EH (cell line): ENCODE measurements around the gene LCN1.
"Not testable (repeated sequence)": the region's sequence is repeated elsewhere in the genome, so short reads cannot be mapped to it uniquely, and the experiment has no call there.

ENCODE experiments used
- DNase-seq: peaks from one replicate; pipeline ENCODE4 v3.0.0-alpha.2; 2015; ENCODE audit warnings: low read depth

The LCN1 gene

GRCh38 chr9:135505406-135506187, 15.6 kb upstream of the LCN1 start:
- no peak for DNase-seq

DNA sequence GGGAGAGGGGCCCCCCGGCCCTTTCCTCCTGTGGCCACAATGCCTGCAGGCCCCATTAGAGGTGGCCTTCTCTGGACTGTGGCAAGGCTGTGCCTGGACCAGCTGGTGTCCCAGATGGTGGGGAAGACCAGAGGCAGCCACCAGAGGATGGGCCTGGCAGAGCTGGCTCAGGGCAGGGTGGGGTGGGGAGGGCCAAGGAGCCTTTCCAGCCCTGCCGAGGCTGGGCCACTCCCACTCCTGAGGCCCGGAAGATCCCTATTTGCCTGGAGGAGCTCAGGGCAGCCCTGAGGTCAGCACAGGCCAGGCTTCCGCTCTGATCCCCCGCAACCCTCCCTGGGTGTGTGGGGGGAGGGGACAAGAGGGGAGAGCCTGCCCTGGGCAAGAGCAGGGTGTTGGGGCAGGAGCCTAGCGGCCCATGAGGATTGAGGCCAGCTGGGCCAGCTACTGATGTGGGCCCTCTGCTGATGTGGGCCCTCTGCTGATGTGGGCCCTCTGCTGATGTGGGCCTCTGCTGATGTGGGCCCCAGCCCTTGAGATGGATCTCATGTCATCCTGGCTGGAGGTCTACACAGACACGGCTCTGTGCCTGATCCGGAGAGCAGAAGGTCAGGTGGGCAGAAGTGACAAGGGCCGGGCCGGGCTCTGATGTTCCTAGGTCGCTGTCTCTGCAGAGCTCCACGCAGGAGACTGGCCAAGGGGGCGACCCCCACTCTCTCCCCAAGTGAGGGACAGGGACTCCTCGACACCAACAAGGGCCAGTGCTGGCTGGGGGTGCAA, 14.7 kb upstream of the LCN1 start:
- peak; percentile 14 for DNase-seq

DNA sequence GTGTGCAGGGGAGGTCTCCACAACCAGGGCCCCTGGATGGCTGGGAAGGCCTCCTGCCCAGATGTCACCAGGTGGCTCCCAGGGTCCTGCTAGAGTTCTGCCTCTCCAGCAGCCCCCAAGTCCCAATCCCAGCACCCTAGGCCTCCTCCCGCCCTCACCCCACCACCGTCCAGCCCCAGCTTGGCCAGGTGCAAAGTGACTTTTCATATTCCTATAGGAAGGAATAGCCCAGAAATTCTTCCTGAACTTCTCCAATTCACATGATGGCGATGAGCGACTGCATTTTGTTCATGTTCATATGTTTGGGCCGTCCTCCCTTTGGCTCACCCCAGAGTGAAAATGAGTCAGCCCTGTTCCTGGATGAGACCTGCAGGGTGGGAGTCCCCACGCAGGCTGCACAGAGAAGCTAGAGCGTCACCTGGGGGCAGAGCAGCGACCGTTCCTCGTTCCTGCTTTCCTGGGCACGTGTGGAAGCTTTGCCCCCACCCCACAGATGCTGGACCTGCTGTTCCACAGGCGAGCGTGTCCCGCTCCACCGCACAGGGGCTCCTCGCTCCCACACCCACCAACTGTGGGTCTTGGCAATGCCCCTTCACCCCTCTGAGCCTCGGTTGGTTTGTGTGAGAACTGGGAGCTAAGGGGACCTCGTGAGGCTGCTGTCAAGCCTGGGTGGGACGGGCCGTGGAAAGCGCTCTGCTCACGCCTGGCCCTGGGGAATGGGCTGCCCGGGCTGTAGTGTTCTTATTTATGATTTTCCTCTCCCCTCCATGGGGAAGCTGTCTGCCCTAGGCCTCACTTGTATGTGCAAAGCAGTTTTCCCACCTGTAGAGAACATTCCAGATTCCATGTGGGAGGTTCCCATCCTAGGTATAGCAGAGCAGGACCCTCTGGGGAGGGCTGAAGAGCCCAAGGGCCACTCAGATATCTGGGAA, 13.9 kb upstream of the LCN1 start:
- DNase-seq = no peak

DNA sequence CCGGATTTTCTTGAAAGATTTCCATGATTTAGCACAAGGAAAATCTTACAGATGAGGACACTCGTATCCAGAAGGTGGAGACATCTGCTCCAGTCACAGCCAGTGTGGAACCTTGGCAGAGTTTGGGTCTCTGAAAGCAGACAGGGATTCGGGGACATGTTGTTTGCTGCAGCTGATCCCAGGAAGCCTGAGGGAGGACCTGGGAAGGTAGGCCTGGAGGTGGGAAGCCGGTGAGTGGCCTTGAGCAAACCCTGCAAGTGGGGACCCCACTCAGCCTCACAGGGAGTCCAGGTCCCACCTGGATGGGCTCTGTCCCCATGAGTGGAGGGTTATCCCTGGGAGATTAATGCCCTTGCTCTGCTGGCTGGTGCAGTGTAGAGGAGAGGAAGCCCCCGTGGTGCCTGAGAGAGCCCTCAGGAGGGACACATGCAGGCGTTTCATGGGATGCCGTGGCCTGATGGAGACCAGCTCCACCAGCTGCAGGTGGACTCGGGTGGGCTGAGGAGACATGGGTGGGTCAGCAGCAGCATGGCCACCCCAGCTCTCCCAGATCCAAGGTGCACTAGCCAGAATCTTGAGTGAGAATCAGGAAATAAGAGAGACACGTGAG, 12.9 kb upstream of the LCN1 start:
- DNase-seq = no peak

DNA sequence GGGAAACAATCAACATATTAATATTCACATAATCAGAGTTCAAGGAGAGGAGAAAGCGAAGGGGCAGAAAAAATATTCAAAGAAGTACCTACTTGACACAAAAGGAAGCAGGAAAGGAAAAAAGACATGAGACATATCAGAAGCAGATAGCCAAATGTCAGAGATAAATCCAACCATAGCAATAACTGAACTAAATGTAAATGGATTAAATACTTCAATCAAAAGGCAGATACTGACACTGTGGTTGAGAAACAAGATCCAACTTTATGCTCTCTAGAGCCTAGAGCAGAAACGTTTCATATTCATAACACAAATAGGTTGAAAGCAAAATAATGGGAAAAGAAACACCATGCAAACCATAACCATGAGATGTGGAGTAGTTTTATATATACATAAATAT, 11.8 kb upstream of the LCN1 start:
- no peak for DNase-seq

- no peak for DNase-seq
These were observed 9.0 kb upstream of the LCN1 start for GRCh38 chr9:135512241-135512603.

DNA sequence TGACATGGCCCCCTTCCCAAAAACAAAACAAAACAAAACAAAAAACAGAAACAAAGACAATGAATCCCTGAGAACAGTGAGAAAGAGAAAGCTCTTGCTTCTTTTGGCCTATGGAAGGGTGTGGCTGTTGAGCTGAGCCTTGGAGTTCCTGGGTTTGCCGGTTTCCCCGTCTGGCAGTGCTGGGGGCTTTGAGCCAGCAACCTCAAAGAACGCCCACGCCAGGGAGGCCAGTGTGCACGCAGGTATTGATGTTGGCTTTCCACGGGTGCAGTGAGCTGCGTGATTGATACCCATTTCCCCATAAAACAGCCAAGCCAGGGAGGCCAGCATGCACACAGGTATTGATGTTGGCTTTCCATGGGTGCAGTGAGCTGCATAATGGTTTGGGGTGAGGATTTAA, 8.3 kb upstream of the LCN1 start:
- DNase-seq = no peak

GRCh38 chr9:135513351-135513846, 7.8 kb upstream of the LCN1 start:
- no peak for DNase-seq

- not testable (repeated sequence) for DNase-seq
These were observed 7.3 kb upstream of the LCN1 start for GRCh38 chr9:135513906-135514305.

DNA sequence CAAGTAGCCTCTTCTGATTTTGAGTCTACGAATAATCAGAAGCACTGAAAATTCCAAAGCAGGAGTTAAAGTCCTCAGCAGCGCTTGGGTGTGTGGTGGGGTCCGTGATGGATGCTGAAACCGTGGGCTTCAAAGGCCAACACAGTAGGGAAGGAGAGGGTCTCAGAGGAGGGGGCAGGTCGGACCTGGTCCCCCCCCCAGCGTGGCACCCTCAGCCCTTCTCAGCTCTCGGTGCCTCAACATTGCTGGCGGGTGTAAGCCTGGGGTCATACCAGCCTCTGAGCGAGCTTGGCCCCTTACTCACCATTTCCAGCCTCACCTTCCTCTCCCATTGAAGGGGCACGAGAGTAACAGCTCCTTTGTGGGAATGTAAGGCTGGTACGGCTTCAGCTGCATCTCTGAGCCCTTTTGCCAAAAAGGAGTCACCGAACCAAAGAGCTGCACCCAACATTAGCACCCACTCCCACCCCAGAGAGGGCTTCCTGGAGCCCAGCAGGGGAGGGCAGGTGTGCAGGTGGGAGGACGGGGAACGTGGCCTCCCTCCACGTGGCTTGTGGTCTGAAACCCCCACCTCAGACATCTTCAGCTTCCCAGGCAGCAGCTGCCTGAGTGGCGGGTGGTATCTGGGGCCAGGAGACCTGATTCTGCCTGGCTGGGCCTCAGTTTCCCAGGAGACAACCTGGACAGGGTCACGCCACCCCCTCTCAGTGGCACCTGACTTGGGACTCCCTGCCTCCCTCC, 6.7 kb upstream of the LCN1 start:
- DNase-seq = no peak

DNA sequence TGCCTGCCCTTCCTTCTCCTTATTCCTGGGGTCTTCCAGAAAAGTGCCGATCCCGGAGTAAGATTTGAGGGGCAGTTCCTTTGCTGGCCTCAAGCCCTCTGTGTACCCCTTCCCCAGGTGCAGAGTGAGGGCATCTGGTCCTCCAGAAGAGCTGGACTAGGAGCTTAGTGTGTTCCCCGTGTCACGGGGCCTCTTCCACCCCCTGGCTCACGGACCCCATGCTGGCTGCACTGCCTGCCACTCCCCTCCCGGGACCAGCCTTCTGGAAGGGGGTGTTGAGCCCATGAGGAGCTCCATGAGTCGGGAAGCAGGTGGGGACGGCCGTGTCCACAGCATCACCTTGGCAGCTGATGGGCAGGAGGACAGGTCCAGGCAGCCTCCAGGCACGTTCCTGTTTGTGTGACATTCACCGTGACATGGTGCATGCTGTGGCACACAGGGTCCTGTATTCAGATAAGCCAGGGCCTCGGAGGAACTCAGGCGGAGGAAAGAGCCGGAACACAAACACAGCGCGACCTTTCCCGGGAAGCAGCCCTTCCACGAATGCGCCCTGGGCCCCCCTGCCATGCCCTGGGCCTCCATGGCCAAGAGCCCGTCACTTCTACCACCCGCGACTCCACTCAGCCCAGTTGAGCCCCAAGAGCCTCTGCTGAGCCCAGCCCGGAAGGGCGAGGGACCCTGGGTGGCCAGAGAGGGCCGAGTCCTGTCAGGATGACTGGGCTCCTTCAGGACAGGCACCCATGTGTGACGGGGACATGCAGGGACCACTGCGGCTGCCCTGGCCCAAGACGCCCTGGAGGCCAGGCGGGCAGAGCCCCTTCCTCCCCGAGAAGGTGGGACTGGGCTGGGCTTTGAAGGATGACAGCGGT, 5.9 kb upstream of the LCN1 start:
- no peak for DNase-seq

DNA sequence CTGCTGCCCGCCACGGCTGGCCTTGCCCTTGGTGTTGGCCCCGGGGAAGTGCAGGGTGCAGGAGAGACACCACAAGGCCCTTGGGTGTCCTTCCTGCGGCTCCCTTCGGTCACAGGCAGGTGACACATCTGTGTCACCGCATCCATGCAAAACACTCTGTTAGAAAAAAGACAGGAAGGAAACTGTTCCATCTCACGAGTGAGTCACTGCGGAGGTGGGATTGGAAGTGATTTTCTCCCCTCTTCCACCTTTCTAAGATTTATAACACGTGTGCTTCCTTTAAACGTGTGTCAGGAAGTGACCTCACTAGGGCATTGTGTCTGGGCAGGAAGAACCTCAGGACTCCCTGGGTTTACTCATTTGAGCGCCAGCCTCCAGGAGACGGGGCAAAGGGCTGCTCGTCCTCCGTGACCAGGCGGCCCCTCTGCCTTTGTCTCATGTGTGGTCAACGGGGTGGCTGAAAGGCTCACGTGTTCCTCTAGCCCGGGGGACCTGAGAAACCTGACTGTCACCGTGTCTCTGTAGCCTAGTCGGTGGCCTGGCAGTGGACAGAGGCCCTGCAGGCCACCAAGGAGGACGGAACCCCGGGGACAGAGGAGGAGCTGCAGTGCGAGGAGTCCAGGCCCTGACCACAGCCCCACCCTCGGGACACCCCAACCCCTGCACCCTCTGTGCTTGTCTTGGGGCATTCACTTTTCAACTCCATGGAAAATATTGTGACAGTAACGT, 4.9 kb upstream of the LCN1 start:
- no peak for DNase-seq

- no peak for DNase-seq
These were observed 3.8 kb upstream of the LCN1 start for GRCh38 chr9:135517407-135517822.

DNA sequence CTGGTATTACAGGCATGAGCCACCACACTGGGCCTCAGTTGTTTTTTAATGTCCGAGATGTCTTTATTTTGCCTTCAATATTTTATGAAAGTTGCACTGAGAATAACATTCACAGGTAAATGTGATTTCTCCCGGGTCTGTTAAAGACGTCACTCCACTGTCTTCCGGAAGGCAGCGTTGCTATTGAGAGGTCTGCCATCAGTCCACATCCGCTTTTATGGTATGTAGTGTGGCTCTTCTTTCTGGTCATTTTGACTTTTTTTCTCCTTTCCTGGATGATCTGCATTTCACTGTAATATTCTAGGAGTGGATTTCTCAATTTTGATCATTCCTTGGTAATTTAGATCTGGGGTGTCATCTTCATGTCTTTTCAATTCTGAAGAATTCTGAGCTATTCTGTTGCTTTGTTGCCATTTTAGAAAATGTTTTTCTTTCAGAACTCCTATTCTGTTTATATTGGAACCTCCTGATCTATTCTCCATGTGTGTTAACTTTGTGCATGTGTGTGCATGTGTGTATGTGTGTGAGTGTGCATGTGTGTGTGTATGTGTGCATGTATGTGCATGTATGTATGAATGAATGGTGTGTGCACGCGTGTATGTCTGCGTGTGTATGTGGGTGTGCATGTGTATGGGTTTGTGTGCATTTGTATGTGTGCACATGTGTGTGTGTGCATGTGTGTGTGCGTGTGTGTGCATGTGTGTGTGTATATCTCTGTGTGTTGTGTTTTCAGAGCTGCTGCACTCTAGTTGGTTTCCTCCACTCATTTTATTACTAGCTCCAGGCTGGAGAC, 1.9 kb upstream of the LCN1 start:
- DNase-seq = no peak

DNA sequence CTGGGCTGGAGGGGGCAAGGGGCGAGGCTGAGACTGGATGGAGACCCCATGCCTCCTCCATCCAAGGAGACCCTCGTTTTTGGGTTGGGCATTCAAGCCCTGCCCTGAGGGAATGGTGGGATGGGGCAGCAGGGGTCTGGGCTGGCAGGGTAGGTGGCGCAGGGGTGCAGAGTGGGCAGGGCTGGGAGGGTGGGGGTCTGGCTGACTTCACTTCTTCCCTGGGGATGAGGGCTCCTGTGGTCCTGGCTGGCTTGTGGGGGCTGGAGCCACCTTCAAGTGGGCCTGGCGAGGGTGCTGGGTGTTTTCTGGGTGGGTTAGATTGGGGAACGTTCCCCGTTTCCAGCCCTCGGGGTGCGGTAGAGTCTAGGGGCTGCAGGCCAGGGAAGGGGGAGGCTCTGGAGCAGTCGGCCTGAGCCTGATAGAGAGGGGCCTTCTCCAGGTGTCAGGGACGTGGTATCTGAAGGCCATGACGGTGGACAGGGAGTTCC, 412 bp downstream of the LCN1 start:
- DNase-seq = no peak

- no peak for DNase-seq
These were observed 1.1 kb downstream of the LCN1 start for GRCh38 chr9:135522137-135522877.

DNA sequence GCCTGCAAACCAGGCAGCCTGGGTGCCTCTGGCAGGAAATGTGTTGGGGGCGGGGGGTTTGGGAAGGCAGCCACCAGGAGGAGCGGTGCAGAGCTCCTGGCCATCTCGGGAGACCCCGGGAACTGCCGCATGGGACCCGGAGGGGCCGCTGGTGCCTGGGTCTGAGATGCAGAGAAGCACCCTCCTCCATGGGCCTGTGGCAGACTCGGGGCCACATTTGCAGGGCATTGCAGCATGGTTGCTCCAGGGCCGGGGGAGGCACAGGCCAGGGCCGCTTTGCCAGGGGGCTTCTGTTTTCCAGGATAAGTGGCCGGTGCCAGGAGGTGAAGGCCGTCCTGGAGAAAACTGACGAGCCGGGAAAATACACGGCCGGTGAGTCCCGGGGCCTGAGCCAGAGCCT, 1.7 kb downstream of the LCN1 start:
- no peak for DNase-seq
